Erythroblast (primary cell): ENCODE results near the gene TNFRSF25.

Experiments
- GATA1 ChIP-seq: IDR thresholded peaks from 2 replicates; pipeline ENCODE4 v1.6.1; 2011; ENCODE audit warnings: low read depth, mild to moderate bottlenecking, control low read depth, low read length, moderate library complexity
- POLR2A ChIP-seq: IDR thresholded peaks from 2 replicates; pipeline ENCODE4 v1.6.1; 2011; ENCODE audit warnings: mild to moderate bottlenecking, low read length

- TF ChIP-seq POLR2A (no peak), GATA1 (no peak)
Measured at GRCh38 chr1:6434186-6434585, 31.8 kb downstream of the TNFRSF25 start.
